PC-9 (cell line): ENCODE results near the gene FKBP6. TPM values are rescaled to one million over a fixed set of nuclear protein-coding genes. Genes with fewer than 3 reads are reported as not detected.

Experiments used
- BruUV-seq: library from RNA; stranded (reverse); fragments of 400-500 nt; replicated peaks from 2 replicates; lab custom pipeline; 2021; lab: Mats Ljungman, UMichigan
- CTCF ChIA-PET: fragments of 300-600 bp; sonication (Branson Sonifier 250); formaldehyde crosslinking; loops from one replicate; lab custom pipeline; 2022; ENCODE audit warnings: antibody characterized with exemption; lab: Charles Lee
- POLR2A ChIA-PET: fragments of 300-600 bp; sonication (Branson Sonifier 250); formaldehyde crosslinking; loops from one replicate; lab custom pipeline; 2022; ENCODE audit warnings: antibody characterized with exemption; ENCODE audit not compliant: unreplicated experiment; lab: Charles Lee
- DNase-seq, 2 experiments: peaks; one replicate each; pipeline versions ENCODE4 v3.0.0 to v3.0.0-alpha.2; 2015 to 2022; ENCODE audit warnings: mixed read lengths in 1 of 2
- H2AFZ ChIP-seq: fragments of 200-600 bp; sonication (generic); 2 replicates; pipeline ENCODE4 v1.8.1; 2017; ENCODE audit warnings: antibody characterized with exemption
- H3F3A ChIP-seq: fragments of 200-600 bp; sonication (generic); 2 replicates; pipeline ENCODE4 v1.8.1; 2017; ENCODE audit warnings: antibody characterized with exemption, mild to moderate bottlenecking, low read depth; ENCODE audit not compliant: insufficient read depth
- H3K27ac ChIP-seq: fragments of 200-600 bp; sonication (generic); 2 replicates; pipeline ENCODE4 v1.6.1; 2016; ENCODE audit warnings: mixed run types
- H3K27me3 ChIP-seq: fragments of 200-600 bp; sonication (generic); 2 replicates; pipeline ENCODE4 v1.6.1; 2016; ENCODE audit warnings: low read depth, mixed run types; ENCODE audit not compliant: insufficient read depth
- H3K36me3 ChIP-seq: fragments of 200-600 bp; sonication (generic); 2 replicates; pipeline ENCODE4 v1.6.1; 2016; ENCODE audit warnings: low read depth, mixed run types
- H3K4me1 ChIP-seq: fragments of 200-600 bp; sonication (generic); replicated peaks from 2 replicates; pipeline ENCODE4 v1.6.1; 2016; ENCODE audit warnings: mixed run types; ENCODE audit not compliant: insufficient read depth
- H3K4me2 ChIP-seq: fragments of 200-600 bp; sonication (generic); 2 replicates; pipeline ENCODE4 v1.6.1; 2017; ENCODE audit warnings: mixed run types
- H3K4me3 ChIP-seq: fragments of 200-600 bp; sonication (generic); 2 replicates; pipeline ENCODE4 v1.6.1; 2016; ENCODE audit warnings: mixed run types
- H3K79me2 ChIP-seq: fragments of 200-600 bp; sonication (generic); 2 replicates; pipeline ENCODE4 v1.6.1; 2017; ENCODE audit warnings: low read depth, mixed run types
- H3K9me2 ChIP-seq: fragments of 200-600 bp; sonication (generic); 2 replicates; pipeline ENCODE4 v1.8.1; 2017; ENCODE audit warnings: mild to moderate bottlenecking; ENCODE audit not compliant: insufficient read depth
- H3K9me3 ChIP-seq: fragments of 200-600 bp; sonication (generic); 2 replicates; pipeline ENCODE4 v1.8.1; 2016; ENCODE audit warnings: low read depth; ENCODE audit not compliant: insufficient read depth
- H4K20me1 ChIP-seq: fragments of 200-600 bp; sonication (generic); 2 replicates; pipeline ENCODE4 v1.8.1; 2017; ENCODE audit not compliant: insufficient read depth
- CTCF ChIP-seq: fragments of 200-600 bp; sonication (generic); conservative IDR thresholded peaks from 2 replicates; pipeline ENCODE4 v1.6.1; 2017; ENCODE audit warnings: mixed run types, antibody characterized with exemption, mild to moderate bottlenecking, moderate library complexity
- EZH2 ChIP-seq: fragments of 200-600 bp; sonication (generic); IDR thresholded peaks from 2 replicates; pipeline ENCODE4 v1.8.0; 2017; ENCODE audit warnings: antibody characterized with exemption, low read depth
- intact Hi-C: fragments of 100-400 bp; cut with micrococcal nuclease; formaldehyde crosslinking; loops from one replicate; pipeline ENCODE4 v1.10.0; 2022; ENCODE audit not compliant: unreplicated experiment
- total RNA-seq: library from RNA; stranded (reverse); gene quantifications from 2 replicates; pipeline ENCODE4 v1.2.3, GENCODE V29; 2021

Gene FKBP6
- total RNA-seq, 1 experiment from 2014 or later, result not detected

DNA sequence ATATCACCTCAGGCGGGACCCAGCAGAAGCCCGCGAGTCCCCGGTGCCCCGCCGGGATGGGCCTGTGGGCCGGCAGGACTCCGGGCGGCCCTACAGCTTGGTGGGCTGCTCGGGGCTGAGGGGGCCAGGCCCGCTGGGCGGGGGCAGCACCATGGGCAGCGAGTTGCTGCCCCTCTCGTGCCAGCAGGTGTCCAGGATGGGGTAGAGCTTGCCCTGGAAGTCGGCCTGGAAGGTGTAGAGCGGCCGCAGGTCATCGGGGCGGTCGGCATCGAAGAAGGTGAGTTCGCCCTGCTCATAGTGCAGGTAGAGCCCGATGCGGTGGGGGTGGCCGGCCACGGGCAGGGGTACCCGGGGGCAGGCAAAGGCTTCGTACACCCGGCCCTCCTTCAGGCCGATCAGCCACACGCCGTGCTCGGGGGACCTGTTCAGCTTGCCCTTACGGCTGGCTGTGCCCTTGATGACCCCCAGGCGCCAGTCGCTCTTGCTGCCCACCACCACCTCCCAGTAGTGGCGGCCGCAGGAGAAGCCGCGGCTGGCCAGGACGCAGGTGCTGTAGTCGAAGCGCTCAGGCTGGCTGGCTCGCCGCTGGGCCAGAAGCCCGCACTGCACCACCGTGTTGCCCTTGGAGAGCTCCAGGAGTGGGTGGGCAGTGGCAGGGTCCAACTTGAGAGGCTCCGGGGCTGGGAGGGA is 15.0 kb upstream of the FKBP6 start:
- POLR2A ChIA-PET, result no interaction called here
- peaks cover 9% of the 10 kb centered on the region for H3K79me2 ChIP-seq
- H3K4me1 ChIP-seq, result peaks cover 5% of the 10 kb centered on the region
- H2AFZ ChIP-seq, result no peak overlapping the region
- no peaks in the 10 kb centered on the region for H3K9me3 ChIP-seq
- H3K27ac ChIP-seq, result no peak overlapping the region
- TF ChIP-seq CTCF, result no peak
- no peak for TF ChIP-seq EZH2
- H3K9me2 ChIP-seq, result no peaks in the 10 kb centered on the region
- H3K27me3 ChIP-seq, result no peaks in the 10 kb centered on the region
- H3K36me3 ChIP-seq, result no peaks in the 10 kb centered on the region
- H3K4me2 ChIP-seq, result no peak overlapping the region
- no peak overlapping the region for H3K4me3 ChIP-seq
- H4K20me1 ChIP-seq, result no peaks in the 10 kb centered on the region
- CTCF ChIA-PET, result interaction anchor here (0.6 kb wide), 1 partner anchor 108 kb away, joined by 14 read pairs; no protein-coding TSS in a partner anchor
- DNase-seq, result no peak
- H3F3A ChIP-seq, result no peaks in the 10 kb centered on the region
- BruUV-seq, result no TSS peak
- intact Hi-C loops, result no loop called here

- intact Hi-C loops, result no loop called here
- H3K4me3 ChIP-seq, result no peak overlapping the region
- POLR2A ChIA-PET, result no interaction called here
- no peak for DNase-seq
- H3K4me2 ChIP-seq, result no peak overlapping the region
- H3K9me3 ChIP-seq, result no peaks in the 10 kb centered on the region
- CTCF ChIA-PET, result interaction anchor here (0.6 kb wide), 1 partner anchor 107 kb away, joined by 14 read pairs; no protein-coding TSS in a partner anchor
- H3K36me3 ChIP-seq, result no peaks in the 10 kb centered on the region
- no peaks in the 10 kb centered on the region for H4K20me1 ChIP-seq
- no peaks in the 10 kb centered on the region for H3F3A ChIP-seq
- H3K9me2 ChIP-seq, result no peaks in the 10 kb centered on the region
- peaks cover 5% of the 10 kb centered on the region; the same call in 1 of the 2 replicates for H3K79me2 ChIP-seq
- no peak overlapping the region for H2AFZ ChIP-seq
- TF ChIP-seq CTCF (no peak), EZH2 (no peak)
- H3K27me3 ChIP-seq, result no peaks in the 10 kb centered on the region
- no TSS peak for BruUV-seq
- H3K27ac ChIP-seq, result no peak overlapping the region
- H3K4me1 ChIP-seq, result peaks cover 5% of the 10 kb centered on the region
Measured at GRCh38 chr7:73313521-73313906, 14.4 kb upstream of the FKBP6 start.

DNA sequence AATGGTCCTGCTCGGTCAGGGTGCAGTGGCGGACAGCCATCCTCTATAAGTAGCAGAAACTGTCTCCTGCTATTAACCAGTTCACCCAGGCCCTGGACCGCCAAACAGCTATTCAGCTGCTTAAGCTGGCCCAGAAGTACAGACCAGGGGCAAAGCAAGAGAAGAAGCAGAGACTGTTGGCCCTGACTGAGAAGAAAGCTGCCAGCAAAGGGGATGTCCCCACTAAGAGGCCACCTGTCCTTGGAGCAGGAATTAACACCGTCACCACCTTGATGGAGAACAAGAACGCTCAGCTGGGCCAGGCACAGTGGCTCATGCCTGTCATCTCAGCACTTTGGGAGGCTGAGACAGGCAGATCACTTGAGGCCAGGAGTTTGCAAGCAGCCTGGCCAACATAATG is 13.7 kb upstream of the FKBP6 start:
- Histone ChIP-seq H3K9me2 (no peaks in the 10 kb centered on the region), H3K36me3 (no peaks in the 10 kb centered on the region), H3K79me2 (peaks cover 3% of the 10 kb centered on the region; the same call in 1 of the 2 replicates), H3K4me3 (no peak overlapping the region), H3K4me1 (peaks cover 2% of the 10 kb centered on the region), H4K20me1 (no peaks in the 10 kb centered on the region), H3K27ac (no peak overlapping the region), H3K9me3 (no peaks in the 10 kb centered on the region), H2AFZ (no peak overlapping the region), H3K27me3 (no peaks in the 10 kb centered on the region), H3K4me2 (no peak overlapping the region), H3F3A (no peaks in the 10 kb centered on the region)
- DNase-seq, result no peak
- ChIA-PET CTCF (no interaction called here), POLR2A (no interaction called here)
- no peak for TF ChIP-seq CTCF
- TF ChIP-seq EZH2, result no peak
- intact Hi-C loops, result no loop called here
- BruUV-seq, result no TSS peak
